ENCODE results near the gene TRIM56.
"Not testable (repeated sequence)": the region's sequence is repeated elsewhere in the genome, so short reads cannot be mapped to it uniquely, and the experiment has no call there.

TRIM56 gene

GRCh38 chr7:101085162-101085964 lies at the start of gene TRIM56:
Gene TRIM56 (plus strand): TSS chr7:101085481. CDS start chr7:101087313, 1,832 bp downstream.
- DNase-seq, result peak; percentile 52 to 67

GRCh38 chr7:101035941-101036340 lies 49.3 kb upstream of the TRIM56 start:
- DNase-seq, result no peak

- DNase-seq, result not testable (repeated sequence)
These were observed 44.0 kb upstream of the TRIM56 start for GRCh38 chr7:101041283-101041682.

- DNase-seq, result no peak
These were observed 26.9 kb upstream of the TRIM56 start for GRCh38 chr7:101058355-101058754.

GRCh38 chr7:101059620-101059942 lies 25.7 kb upstream of the TRIM56 start:
- no peak for DNase-seq

- no peak for DNase-seq
These were observed 24.3 kb upstream of the TRIM56 start for GRCh38 chr7:101060992-101061391.

- DNase-seq, result not testable (repeated sequence)
These were observed 21.1 kb upstream of the TRIM56 start for GRCh38 chr7:101064176-101064550.

GRCh38 chr7:101065162-101065561 lies 20.1 kb upstream of the TRIM56 start:
- DNase-seq, result not testable (repeated sequence)

- no peak for DNase-seq
These were observed 19.0 kb upstream of the TRIM56 start for GRCh38 chr7:101066141-101066832.

GRCh38 chr7:101066833-101067177 lies 18.5 kb upstream of the TRIM56 start:
- no peak for DNase-seq

- no peak for DNase-seq
These were observed 16.9 kb upstream of the TRIM56 start for GRCh38 chr7:101068401-101068800.

- not testable (repeated sequence) for DNase-seq
These were observed 13.7 kb upstream of the TRIM56 start for GRCh38 chr7:101071362-101072104.

GRCh38 chr7:101075646-101076045 lies 9.6 kb upstream of the TRIM56 start:
- DNase-seq, result no peak

- not testable (repeated sequence) for DNase-seq
These were observed 9.1 kb upstream of the TRIM56 start for GRCh38 chr7:101076183-101076582.

GRCh38 chr7:101077303-101078086 lies 7.8 kb upstream of the TRIM56 start:
- peak; percentile 81 to 83 for DNase-seq

- DNase-seq, result no peak
These were observed 3.8 kb upstream of the TRIM56 start for GRCh38 chr7:101081432-101081831.

GRCh38 chr7:101084865-101085161 lies 468 bp upstream of the TRIM56 start:
- peak in 1 of 2 experiments; percentile 47 for DNase-seq

- DNase-seq, result no peak
These were observed 2.2 kb downstream of the TRIM56 start for GRCh38 chr7:101087334-101088068.

GRCh38 chr7:101088069-101088425 lies 2.8 kb downstream of the TRIM56 start:
- DNase-seq, result no peak

GRCh38 chr7:101088858-101089529 lies 3.7 kb downstream of the TRIM56 start:
- DNase-seq, result no peak

- no peak for DNase-seq
These were observed 4.6 kb downstream of the TRIM56 start for GRCh38 chr7:101089876-101090275.

All from NCI-H2081 (cell line).